ENCODE measurements around the gene IGFLR1. TPM values are rescaled to one million over a fixed set of nuclear protein-coding genes. Genes with fewer than 3 reads are reported as not detected.

Gene IGFLR1
- total RNA-seq, 1 donor from 2014 or later = 3.1 TPM

- Mint-ChIP-seq H3K9me3 (ENCODE audit: unreplicated experiment) (no peaks in the 10 kb centered on the region), H3K27me3 (ENCODE audit: unreplicated experiment) (no peaks in the 10 kb centered on the region), H3K27ac (ENCODE audit: unreplicated experiment) (peak overlapping the region; percentile 17), H3K4me1 (ENCODE audit: unreplicated experiment) (peaks cover 24% of the 10 kb centered on the region), H3K4me3 (ENCODE audit: unreplicated experiment) (peak overlapping the region; percentile 24), H3K36me3 (ENCODE audit: unreplicated experiment) (peaks cover 7% of the 10 kb centered on the region)
- no peak for DNase-seq (ENCODE audit: extremely low spot score, unreplicated experiment)
- TF ChIP-seq, protein P1, sequence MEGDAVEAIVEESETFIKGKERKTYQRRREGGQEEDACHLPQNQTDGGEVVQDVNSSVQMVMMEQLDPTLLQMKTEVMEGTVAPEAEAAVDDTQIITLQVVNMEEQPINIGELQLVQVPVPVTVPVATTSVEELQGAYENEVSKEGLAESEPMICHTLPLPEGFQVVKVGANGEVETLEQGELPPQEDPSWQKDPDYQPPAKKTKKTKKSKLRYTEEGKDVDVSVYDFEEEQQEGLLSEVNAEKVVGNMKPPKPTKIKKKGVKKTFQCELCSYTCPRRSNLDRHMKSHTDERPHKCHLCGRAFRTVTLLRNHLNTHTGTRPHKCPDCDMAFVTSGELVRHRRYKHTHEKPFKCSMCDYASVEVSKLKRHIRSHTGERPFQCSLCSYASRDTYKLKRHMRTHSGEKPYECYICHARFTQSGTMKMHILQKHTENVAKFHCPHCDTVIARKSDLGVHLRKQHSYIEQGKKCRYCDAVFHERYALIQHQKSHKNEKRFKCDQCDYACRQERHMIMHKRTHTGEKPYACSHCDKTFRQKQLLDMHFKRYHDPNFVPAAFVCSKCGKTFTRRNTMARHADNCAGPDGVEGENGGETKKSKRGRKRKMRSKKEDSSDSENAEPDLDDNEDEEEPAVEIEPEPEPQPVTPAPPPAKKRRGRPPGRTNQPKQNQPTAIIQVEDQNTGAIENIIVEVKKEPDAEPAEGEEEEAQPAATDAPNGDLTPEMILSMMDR (IDR thresholded peaks at IDR 0.05) = no peak
Observed at GRCh38 chr19:35777086-35777841, 35.0 kb upstream of the IGFLR1 start.

- peaks cover 24% of the 10 kb centered on the region for H3K4me1 Mint-ChIP-seq (ENCODE audit: unreplicated experiment)
- H3K27me3 Mint-ChIP-seq (ENCODE audit: unreplicated experiment) = no peaks in the 10 kb centered on the region
- peak overlapping the region; percentile 72 for H3K4me3 Mint-ChIP-seq (ENCODE audit: unreplicated experiment)
Observed at GRCh38 chr19:35776102-35776788, 34.0 kb upstream of the IGFLR1 start.

GRCh38 chr19:35775298-35776101 is 33.2 kb upstream of the IGFLR1 start, which contains the start of gene ARHGAP33:
ARHGAP33 (plus strand) TSS chr19:35775564; CDS start chr19:35775659, 95 bp downstream.
- Mint-ChIP-seq H3K4me3 (ENCODE audit: unreplicated experiment) (peak within 1 kb of the TSS; percentile 76), H3K9me3 (ENCODE audit: unreplicated experiment) (no peaks in the 10 kb centered on the region), H3K27me3 (ENCODE audit: unreplicated experiment) (no peaks in the 10 kb centered on the region), H3K36me3 (ENCODE audit: unreplicated experiment) (peaks cover 2% of the 10 kb centered on the region), H3K27ac (ENCODE audit: unreplicated experiment) (no peak within 1 kb of the TSS), H3K4me1 (ENCODE audit: unreplicated experiment) (peaks cover 24% of the 10 kb centered on the region)
- DNase-seq (ENCODE audit: extremely low spot score, unreplicated experiment) = peak; percentile 99
- TF ChIP-seq, protein P1 (IDR thresholded peaks at IDR 0.05) = no peak

More at GRCh38 chr19:35776102-35776788, 34.0 kb upstream of the IGFLR1 start:
- H3K36me3 Mint-ChIP-seq (ENCODE audit: unreplicated experiment) = peaks cover 3% of the 10 kb centered on the region
- H3K27ac Mint-ChIP-seq (ENCODE audit: unreplicated experiment) = no peak overlapping the region
- H3K9me3 Mint-ChIP-seq (ENCODE audit: unreplicated experiment) = no peaks in the 10 kb centered on the region
- TF ChIP-seq, protein P1 (IDR thresholded peaks at IDR 0.05) = no peak
- no peak for DNase-seq (ENCODE audit: extremely low spot score, unreplicated experiment)

DNA sequence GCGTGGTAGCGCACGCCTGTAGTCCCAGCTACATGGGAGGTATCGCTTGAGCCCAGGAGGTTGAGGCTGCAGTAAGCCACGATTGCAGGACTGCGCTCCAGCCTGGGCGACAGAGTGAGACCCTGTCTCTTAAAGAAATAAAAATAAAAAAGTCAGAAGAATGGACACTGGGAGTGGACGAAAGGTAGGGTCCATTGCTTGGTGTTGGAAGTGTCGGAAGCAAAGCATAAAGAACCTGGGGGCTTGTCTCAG is 32.7 kb upstream of the IGFLR1 start:
- DNase-seq (ENCODE audit: extremely low spot score, unreplicated experiment) = no peak
- H3K4me3 Mint-ChIP-seq (ENCODE audit: unreplicated experiment) = peak overlapping the region; percentile 76
- TF ChIP-seq, protein P1 (IDR thresholded peaks at IDR 0.05) = no peak
- H3K27ac Mint-ChIP-seq (ENCODE audit: unreplicated experiment) = no peak overlapping the region
- H3K36me3 Mint-ChIP-seq (ENCODE audit: unreplicated experiment) = peaks cover 2% of the 10 kb centered on the region
- H3K27me3 Mint-ChIP-seq (ENCODE audit: unreplicated experiment) = no peaks in the 10 kb centered on the region
- H3K4me1 Mint-ChIP-seq (ENCODE audit: unreplicated experiment) = peaks cover 24% of the 10 kb centered on the region
- H3K9me3 Mint-ChIP-seq (ENCODE audit: unreplicated experiment) = no peaks in the 10 kb centered on the region

Data from osteocyte (in vitro differentiated cells).